Spleen (tissue), 7 donors: ENCODE results near the gene HIRIP3.

ENCODE experiments used
- POLR2A ChIP-seq, 3 donors: fragments of 450-650 bp; IDR thresholded peaks; one replicate each; pipeline ENCODE4 v1.5.1; 2017; ENCODE audit warnings: antibody characterized with exemption in 3 of 3, mild to moderate bottlenecking in 1 of 3
- POLR2AphosphoS5 ChIP-seq, 3 donors: sonication (generic); formaldehyde crosslinking; IDR thresholded peaks; one replicate each; pipeline ENCODE4 v1.5.1; 2017; ENCODE audit warnings: antibody characterized with exemption in 3 of 3
- TF ChIP-seq, protein P1 (sequence below), 11 experiments: fragments of 200-600 bp in 7 of 11; fragments of 450-650 bp in 4 of 11; sonication (generic) in 4 of 11; IDR thresholded peaks in 8 of 11; conservative IDR thresholded peaks in 3 of 11; 1 replicate in 7 of 11; 2 replicates in 4 of 11; pipeline versions ENCODE4 v1.4.0 to v1.8.0; 2016 to 2021; ENCODE audit warnings: antibody characterized with exemption in 11 of 11, inconsistent platforms in 4 of 11, mild to moderate bottlenecking in 1 of 11
- donor health status: DM: no; HTN: no; CAD: no; lungs with moderate emphysema.
- donor health status: DM: no; HTN: no; CAD: no.
- donor health status: DM: no; HTN: no; CAD: no.

DNA sequence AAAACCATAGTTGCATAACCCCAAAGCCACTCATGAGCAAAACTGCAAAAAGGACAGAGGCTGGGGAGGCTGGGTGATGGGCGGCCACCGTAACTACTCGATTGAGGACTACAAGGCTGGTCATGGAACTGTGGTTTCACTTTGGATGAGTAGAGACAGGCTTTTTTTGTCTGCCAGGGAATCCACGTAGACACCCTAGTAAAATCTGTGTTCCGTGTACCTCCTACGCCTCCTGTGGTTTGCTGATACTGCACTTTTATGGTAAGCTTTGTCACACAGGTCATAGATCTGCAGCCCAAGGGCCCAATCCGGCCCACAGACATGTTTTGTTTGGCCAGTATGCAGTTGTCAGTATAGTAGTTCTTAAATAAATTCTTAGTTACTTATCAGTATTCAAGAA is 37.9 kb upstream of the HIRIP3 start:
- TF ChIP-seq, protein P1, sequence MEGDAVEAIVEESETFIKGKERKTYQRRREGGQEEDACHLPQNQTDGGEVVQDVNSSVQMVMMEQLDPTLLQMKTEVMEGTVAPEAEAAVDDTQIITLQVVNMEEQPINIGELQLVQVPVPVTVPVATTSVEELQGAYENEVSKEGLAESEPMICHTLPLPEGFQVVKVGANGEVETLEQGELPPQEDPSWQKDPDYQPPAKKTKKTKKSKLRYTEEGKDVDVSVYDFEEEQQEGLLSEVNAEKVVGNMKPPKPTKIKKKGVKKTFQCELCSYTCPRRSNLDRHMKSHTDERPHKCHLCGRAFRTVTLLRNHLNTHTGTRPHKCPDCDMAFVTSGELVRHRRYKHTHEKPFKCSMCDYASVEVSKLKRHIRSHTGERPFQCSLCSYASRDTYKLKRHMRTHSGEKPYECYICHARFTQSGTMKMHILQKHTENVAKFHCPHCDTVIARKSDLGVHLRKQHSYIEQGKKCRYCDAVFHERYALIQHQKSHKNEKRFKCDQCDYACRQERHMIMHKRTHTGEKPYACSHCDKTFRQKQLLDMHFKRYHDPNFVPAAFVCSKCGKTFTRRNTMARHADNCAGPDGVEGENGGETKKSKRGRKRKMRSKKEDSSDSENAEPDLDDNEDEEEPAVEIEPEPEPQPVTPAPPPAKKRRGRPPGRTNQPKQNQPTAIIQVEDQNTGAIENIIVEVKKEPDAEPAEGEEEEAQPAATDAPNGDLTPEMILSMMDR (IDR thresholded peaks at IDR 0.05 in 8 of 11, conservative IDR thresholded peaks at IDR 0.05 in 3 of 11) = no peak
- TF ChIP-seq POLR2AphosphoS5 (IDR thresholded peaks at IDR 0.05) (no peak), POLR2A (IDR thresholded peaks at IDR 0.05) (no peak)
